GM21723 (cell line): Measurements from ENCODE around the gene HTATIP2.
"Not testable (repeated sequence)": the region's sequence is repeated elsewhere in the genome, so short reads cannot be mapped to it uniquely, and the experiment has no call there.

Source experiments
- ATAC-seq: cut with Tn5 transposase; IDR thresholded peaks from one replicate; pipeline ENCODE4 v1.9.1; 2021; ENCODE audit warnings: mild to moderate bottlenecking, moderate library complexity; ENCODE audit not compliant: unreplicated experiment

Gene HTATIP2

GRCh38 chr11:20363500-20364340 lies at the start of gene HTATIP2:
HTATIP2 (plus strand) TSS chr11:20363714; CDS start chr11:20364238, 524 bp downstream.
- peak; percentile 98 for ATAC-seq

GRCh38 chr11:20315800-20316199 lies 47.7 kb upstream of the HTATIP2 start:
- ATAC-seq, result no peak

GRCh38 chr11:20321177-20321576 lies 42.3 kb upstream of the HTATIP2 start:
- no peak for ATAC-seq

- ATAC-seq, result no peak
These were observed 36.1 kb upstream of the HTATIP2 start for GRCh38 chr11:20327377-20327935.

- no peak for ATAC-seq
These were observed 27.5 kb upstream of the HTATIP2 start for GRCh38 chr11:20336056-20336455.

- ATAC-seq, result no peak
These were observed 25.9 kb upstream of the HTATIP2 start for GRCh38 chr11:20337526-20338154.

GRCh38 chr11:20342347-20343141 lies 21.0 kb upstream of the HTATIP2 start:
- no peak for ATAC-seq

GRCh38 chr11:20351136-20351535 lies 12.4 kb upstream of the HTATIP2 start:
- ATAC-seq, result no peak

GRCh38 chr11:20351751-20352262 lies 11.7 kb upstream of the HTATIP2 start:
- no peak for ATAC-seq

GRCh38 chr11:20353829-20354434 lies 9.6 kb upstream of the HTATIP2 start:
- ATAC-seq, result no peak

GRCh38 chr11:20355221-20356219 lies 8.0 kb upstream of the HTATIP2 start:
- ATAC-seq, result peak; percentile 86

- ATAC-seq, result no peak
These were observed 6.4 kb upstream of the HTATIP2 start for GRCh38 chr11:20357150-20357549.

GRCh38 chr11:20360650-20361049 lies 2.9 kb upstream of the HTATIP2 start:
- ATAC-seq, result no peak

- no peak for ATAC-seq
These were observed 1.0 kb upstream of the HTATIP2 start for GRCh38 chr11:20362481-20362880.

- no peak for ATAC-seq
These were observed 390 bp upstream of the HTATIP2 start for GRCh38 chr11:20363149-20363499.

- no peak for ATAC-seq
These were observed 853 bp downstream of the HTATIP2 start for GRCh38 chr11:20364341-20364792.

- not testable (repeated sequence) for ATAC-seq
These were observed 2.0 kb downstream of the HTATIP2 start for GRCh38 chr11:20365465-20365864.

GRCh38 chr11:20367313-20367948 lies 3.9 kb downstream of the HTATIP2 start:
- ATAC-seq, result no peak

- ATAC-seq, result no peak
These were observed 4.9 kb downstream of the HTATIP2 start for GRCh38 chr11:20368438-20368837.
